HG02884 (cell line): ENCODE results near the gene ELMOD3.
"Not testable (repeated sequence)": the region's sequence is repeated elsewhere in the genome, so short reads cannot be mapped to it uniquely, and the experiment has no call there.

ENCODE experiments used
- ATAC-seq: cut with Tn5 transposase; IDR thresholded peaks from one replicate; pipeline ENCODE4 v1.9.1; 2021; ENCODE audit warnings: mild to moderate bottlenecking, moderate library complexity; ENCODE audit not compliant: unreplicated experiment

The ELMOD3 gene

GRCh38 chr2:85354286-85355072 lies at the start of gene ELMOD3, which contains the start of gene RETSAT:
ELMOD3 (plus strand) TSS chr2:85354769; CDS start chr2:85357199, 2,430 bp downstream.
RETSAT (minus strand) TSS chr2:85354528; CDS start chr2:85354507, 21 bp downstream.
- peak; percentile 99 for ATAC-seq

GRCh38 chr2:85307527-85307897 lies 47.1 kb upstream of the ELMOD3 start:
- no peak for ATAC-seq

DNA sequence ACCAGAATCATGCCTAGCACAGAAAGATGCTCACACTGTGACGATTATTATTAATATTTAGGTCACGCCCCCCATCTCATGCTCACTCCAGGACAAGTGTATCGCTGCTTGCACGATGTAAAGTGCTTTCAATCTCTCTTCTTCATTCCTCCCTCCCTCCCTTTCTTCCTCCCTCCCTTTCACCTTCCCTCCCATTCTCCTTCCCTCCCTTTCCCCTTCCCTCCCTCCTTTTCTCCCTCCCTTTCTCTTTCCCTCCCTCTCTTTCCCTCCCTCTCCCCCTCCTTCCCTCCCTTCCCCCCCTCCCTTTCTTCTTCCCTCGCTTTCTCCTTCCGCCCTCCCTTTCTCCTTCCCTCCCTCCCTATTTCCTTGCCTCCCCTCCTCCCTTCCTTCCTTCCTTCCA lies 46.4 kb upstream of the ELMOD3 start:
- ATAC-seq: no peak

DNA sequence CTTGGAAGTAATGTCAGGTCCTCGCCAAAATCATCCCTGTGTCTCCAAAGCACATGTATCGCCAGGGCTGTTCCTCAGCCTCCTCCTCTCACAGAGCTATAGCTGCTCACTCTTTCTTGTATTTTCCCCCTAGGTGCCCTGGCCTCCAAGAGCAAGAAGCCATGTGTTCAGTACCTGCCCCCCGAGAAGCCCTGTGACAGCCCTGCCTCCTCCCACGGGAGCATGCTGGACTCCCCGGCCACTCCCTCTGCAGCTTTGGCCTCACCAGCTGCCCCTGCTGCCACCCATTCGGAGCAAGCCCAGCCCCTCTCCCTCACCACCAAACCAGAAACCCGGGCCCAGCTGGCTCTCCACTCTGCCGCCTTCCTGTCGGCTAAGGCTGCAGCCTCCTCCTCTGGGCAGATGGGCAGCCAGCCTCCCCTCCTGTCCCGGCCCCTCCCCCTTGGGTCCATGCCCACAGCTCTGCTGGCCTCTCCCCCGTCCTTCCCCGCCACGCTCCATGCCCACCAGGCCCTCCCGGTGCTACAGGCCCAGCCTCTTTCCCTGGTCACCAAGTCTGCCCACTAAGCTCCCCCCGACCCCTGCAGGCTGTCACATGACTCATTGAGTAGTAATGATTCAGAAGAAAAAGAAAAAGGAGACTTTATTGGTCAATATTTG lies 45.5 kb upstream of the ELMOD3 start:
- no peak for ATAC-seq

- ATAC-seq: no peak
Observed at GRCh38 chr2:85309699-85310321, 44.8 kb upstream of the ELMOD3 start.

DNA sequence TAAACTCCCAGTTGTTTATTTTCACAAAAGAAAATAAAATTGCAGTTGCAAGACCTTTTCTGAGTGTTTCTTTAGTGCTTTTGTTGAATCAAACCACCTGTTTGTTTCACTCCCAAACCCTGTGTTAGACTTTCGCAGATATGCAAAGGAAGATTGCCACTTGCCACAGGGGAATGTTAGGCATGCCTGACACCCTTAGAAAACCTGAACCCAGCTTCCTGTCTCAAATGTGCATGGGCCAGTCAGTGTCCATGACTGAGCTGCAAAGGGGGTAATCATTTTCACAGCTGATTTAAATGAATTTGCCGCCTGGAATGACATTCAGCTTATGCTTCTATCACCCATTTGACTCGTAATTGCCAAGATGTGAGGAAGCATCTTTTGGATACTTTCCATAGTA lies 44.2 kb upstream of the ELMOD3 start:
- ATAC-seq: no peak

GRCh38 chr2:85312404-85312803 lies 42.2 kb upstream of the ELMOD3 start:
- no peak for ATAC-seq

DNA sequence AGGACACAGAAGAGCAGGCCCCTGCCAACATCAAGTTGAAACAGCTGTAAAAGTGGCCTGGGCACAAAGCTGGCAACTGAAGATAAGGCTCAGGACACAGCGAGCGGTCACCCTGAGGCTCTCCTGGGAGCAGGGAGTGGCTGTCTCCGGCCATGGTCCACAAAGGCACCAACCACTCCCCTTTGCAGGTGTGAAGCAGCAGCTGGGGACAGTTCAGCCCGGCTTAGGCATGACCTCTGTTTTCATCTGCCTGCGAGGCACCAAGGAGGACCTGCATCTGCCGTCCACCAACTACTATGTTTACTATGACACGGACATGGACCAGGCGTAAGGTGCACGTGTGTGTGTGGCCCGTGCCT lies 39.7 kb upstream of the ELMOD3 start:
- ATAC-seq: no peak

GRCh38 chr2:85315921-85316320 lies 38.6 kb upstream of the ELMOD3 start:
- ATAC-seq: not testable (repeated sequence)

GRCh38 chr2:85318222-85319074 lies 36.1 kb upstream of the ELMOD3 start:
- ATAC-seq: peak; percentile 69

GRCh38 chr2:85319796-85320195 lies 34.8 kb upstream of the ELMOD3 start:
- ATAC-seq: no peak

DNA sequence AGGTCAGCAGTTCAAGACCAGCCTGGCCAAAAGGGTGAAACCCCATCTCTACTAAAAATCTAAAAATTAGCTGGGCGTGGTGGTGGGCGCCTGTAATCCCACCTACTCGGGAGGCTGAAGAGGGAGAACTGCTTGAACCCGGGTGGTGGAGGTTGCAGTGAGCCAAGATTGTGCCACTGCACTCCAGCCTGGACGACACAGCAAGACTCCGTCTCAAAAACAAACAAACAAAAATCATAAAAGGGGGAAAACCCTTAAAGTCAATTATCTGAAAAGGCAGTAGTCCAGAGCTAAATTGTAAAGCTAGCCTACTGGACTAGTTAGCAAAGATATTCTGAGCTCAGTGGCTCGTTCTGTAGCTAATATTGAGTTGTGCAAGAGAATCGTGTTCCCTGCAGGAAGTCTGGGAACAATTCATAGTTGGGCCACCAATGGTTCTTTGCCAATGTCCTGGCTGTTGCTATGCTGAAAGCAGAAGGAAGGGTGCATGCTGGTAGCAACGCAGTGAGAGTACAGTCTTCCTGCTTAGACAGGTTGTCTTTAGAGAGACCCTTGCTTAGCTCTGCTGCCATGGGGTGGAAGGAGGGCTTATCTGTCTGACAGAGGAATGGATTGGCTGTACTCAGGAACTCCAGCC lies 31.1 kb upstream of the ELMOD3 start:
- no peak for ATAC-seq

- not testable (repeated sequence) for ATAC-seq
Observed at GRCh38 chr2:85323988-85324367, 30.6 kb upstream of the ELMOD3 start.

GRCh38 chr2:85324639-85325465 lies 29.7 kb upstream of the ELMOD3 start:
- no peak for ATAC-seq

DNA sequence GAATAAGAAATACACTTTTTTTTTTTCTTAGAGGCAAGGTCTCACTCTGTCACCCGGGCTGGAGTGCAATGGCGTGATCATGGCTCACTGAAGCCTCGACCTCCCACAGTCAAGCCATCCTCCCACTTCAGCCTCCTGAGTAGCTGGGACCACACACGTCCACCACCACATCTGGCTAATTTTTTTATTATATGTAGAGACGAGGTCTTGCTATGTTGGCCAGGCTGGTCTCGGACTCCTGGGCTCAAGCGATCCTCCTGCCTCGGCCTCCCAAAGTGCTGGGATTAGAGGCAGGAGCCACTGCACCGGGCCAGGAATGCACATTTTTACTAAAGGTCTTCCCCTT lies 29.1 kb upstream of the ELMOD3 start:
- ATAC-seq: no peak

GRCh38 chr2:85326406-85327159 lies 28.0 kb upstream of the ELMOD3 start:
- ATAC-seq: peak; percentile 27

- ATAC-seq: peak; percentile 29
Observed at GRCh38 chr2:85327160-85327821, 27.3 kb upstream of the ELMOD3 start.

GRCh38 chr2:85327822-85328617 lies 26.5 kb upstream of the ELMOD3 start, which contains the start of gene TGOLN2:
TGOLN2 (minus strand) TSS chr2:85327989; CDS start chr2:85327962, 27 bp downstream.
- peak; percentile 80 for ATAC-seq
